ENCODE results near the gene ELOVL7.

Gene ELOVL7

GRCh38 chr5:60789551-60789950, 54.5 kb downstream of the ELOVL7 start:
- POLR2A ChIA-PET, result no interaction called here
- CTCF ChIA-PET, result interaction anchor here (2.4 kb wide), 1 partner anchor 23 kb away, joined by 5 read pairs; no protein-coding TSS in a partner anchor
- DNase-seq (ENCODE audit: extremely low spot score), result no peak
- TF ChIP-seq, protein P1, sequence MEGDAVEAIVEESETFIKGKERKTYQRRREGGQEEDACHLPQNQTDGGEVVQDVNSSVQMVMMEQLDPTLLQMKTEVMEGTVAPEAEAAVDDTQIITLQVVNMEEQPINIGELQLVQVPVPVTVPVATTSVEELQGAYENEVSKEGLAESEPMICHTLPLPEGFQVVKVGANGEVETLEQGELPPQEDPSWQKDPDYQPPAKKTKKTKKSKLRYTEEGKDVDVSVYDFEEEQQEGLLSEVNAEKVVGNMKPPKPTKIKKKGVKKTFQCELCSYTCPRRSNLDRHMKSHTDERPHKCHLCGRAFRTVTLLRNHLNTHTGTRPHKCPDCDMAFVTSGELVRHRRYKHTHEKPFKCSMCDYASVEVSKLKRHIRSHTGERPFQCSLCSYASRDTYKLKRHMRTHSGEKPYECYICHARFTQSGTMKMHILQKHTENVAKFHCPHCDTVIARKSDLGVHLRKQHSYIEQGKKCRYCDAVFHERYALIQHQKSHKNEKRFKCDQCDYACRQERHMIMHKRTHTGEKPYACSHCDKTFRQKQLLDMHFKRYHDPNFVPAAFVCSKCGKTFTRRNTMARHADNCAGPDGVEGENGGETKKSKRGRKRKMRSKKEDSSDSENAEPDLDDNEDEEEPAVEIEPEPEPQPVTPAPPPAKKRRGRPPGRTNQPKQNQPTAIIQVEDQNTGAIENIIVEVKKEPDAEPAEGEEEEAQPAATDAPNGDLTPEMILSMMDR (IDR thresholded peaks at IDR 0.05; ENCODE audit: control extremely low read depth, extremely low read depth, low read depth, missing control alignments), result no peak

- ChIA-PET POLR2A (no interaction called here), CTCF (interaction anchor here (1.0 kb wide), 1 partner anchor 15 kb away, joined by 3 read pairs; no protein-coding TSS in a partner anchor)
- TF ChIP-seq, protein P1 (IDR thresholded peaks at IDR 0.05; ENCODE audit: control extremely low read depth, extremely low read depth, low read depth, missing control alignments), result no peak
- no peak for DNase-seq (ENCODE audit: extremely low spot score)
Observed at GRCh38 chr5:60788863-60789513, 55.1 kb downstream of the ELOVL7 start.

GRCh38 chr5:60779466-60779865, 64.6 kb downstream of the ELOVL7 start:
- TF ChIP-seq, protein P1 (IDR thresholded peaks at IDR 0.05; ENCODE audit: control extremely low read depth, extremely low read depth, low read depth, missing control alignments), result no peak
- CTCF ChIA-PET, result no interaction called here
- POLR2A ChIA-PET, result no interaction called here
- DNase-seq (ENCODE audit: extremely low spot score), result no peak

GRCh38 chr5:60776343-60776742, 67.7 kb downstream of the ELOVL7 start:
- TF ChIP-seq, protein P1 (IDR thresholded peaks at IDR 0.05; ENCODE audit: control extremely low read depth, extremely low read depth, low read depth, missing control alignments), result no peak
- CTCF ChIA-PET, result no interaction called here
- no peak for DNase-seq (ENCODE audit: extremely low spot score)
- POLR2A ChIA-PET, result no interaction called here

GRCh38 chr5:60765019-60765709, 78.9 kb downstream of the ELOVL7 start:
- ChIA-PET CTCF (interaction anchor here (2.0 kb wide), 1 partner anchor 26 kb away, joined by 5 read pairs; no protein-coding TSS in a partner anchor), POLR2A (no interaction called here)
- DNase-seq (ENCODE audit: extremely low spot score), result no peak
- TF ChIP-seq, protein P1 (IDR thresholded peaks at IDR 0.05; ENCODE audit: control extremely low read depth, extremely low read depth, low read depth, missing control alignments), result no peak

GRCh38 chr5:60763061-60763460, 81.0 kb downstream of the ELOVL7 start:
- CTCF ChIA-PET, result interaction anchor here (1.0 kb wide), 1 partner anchor 28 kb away, joined by 4 read pairs; no protein-coding TSS in a partner anchor
- TF ChIP-seq, protein P1 (IDR thresholded peaks at IDR 0.05; ENCODE audit: control extremely low read depth, extremely low read depth, low read depth, missing control alignments), result no peak
- POLR2A ChIA-PET, result no interaction called here
- no peak for DNase-seq (ENCODE audit: extremely low spot score)
